Gastroesophageal sphincter (tissue), 3 donors: ENCODE results near the gene TACR3.

Experiments used
- CTCF ChIP-seq, 4 experiments: fragments of 200-600 bp in 2 of 4; fragments of 450-650 bp in 2 of 4; sonication (generic) in 1 of 4; IDR thresholded peaks; one replicate each; pipeline ENCODE4 v1.5.1; 2017 to 2019; ENCODE audit warnings: antibody characterized with exemption in 4 of 4, mild to moderate bottlenecking in 2 of 4, moderate library complexity in 2 of 4
- POLR2A ChIP-seq, 2 donors: fragments of 450-650 bp; IDR thresholded peaks; one replicate each; pipeline ENCODE4 v1.6.1; 2017; ENCODE audit warnings: antibody characterized with exemption in 2 of 2, mild to moderate bottlenecking in 2 of 2, moderate library complexity in 1 of 2

GRCh38 chr4:103634236-103634635 is 85.5 kb downstream of the TACR3 start:
- no peak for TF ChIP-seq CTCF (IDR thresholded peaks at IDR 0.05)
- TF ChIP-seq POLR2A (IDR thresholded peaks at IDR 0.05), result no peak
